GM19099 (cell line): Measurements from ENCODE around the gene CNFN.

Source experiments
- POLR2A ChIP-seq: IDR thresholded peaks from 3 replicates; pipeline ENCODE4 v1.6.1; 2011; ENCODE audit warnings: low read depth; ENCODE audit not compliant: insufficient read length; ENCODE audit errors: extremely low read depth

CNFN gene

GRCh38 chr19:42352301-42353259 is 37.5 kb downstream of the CNFN start:
- TF ChIP-seq POLR2A: no peak

DNA sequence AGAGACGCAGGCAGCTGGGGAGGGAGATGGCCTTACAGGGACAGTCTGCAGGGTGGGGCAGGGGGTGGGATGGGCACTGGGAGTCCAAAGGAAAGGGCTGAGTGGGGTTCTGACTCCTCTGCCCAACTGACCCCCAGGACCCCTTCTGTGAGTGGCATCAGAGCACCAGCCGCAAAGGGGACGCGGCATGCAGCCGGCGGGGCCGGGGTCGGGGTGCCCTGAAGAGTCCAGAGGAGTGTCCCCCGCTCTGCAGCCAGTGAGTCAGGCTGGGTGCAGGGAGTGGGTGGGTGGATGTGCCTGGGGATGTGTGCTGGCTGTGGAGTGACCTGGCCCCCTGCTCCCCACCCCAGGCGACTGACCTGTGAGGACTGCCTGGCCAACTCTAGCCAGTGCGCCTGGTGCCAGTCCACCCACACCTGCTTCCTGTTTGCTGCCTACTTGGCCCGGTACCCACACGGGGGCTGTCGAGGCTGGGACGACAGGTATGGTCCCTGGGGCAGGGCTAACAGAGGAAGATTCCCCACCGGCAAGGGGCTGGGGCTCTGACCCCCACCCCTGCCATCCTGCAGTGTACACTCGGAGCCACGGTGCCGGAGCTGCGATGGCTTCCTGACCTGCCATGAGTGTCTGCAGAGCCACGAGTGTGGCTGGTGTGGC is 38.9 kb downstream of the CNFN start:
- no peak for TF ChIP-seq POLR2A

GRCh38 chr19:42350417-42350816 is 39.7 kb downstream of the CNFN start:
- no peak for TF ChIP-seq POLR2A

- TF ChIP-seq POLR2A: no peak
Measured at GRCh38 chr19:42349378-42350107, 40.6 kb downstream of the CNFN start.

- no peak for TF ChIP-seq POLR2A
Measured at GRCh38 chr19:42348211-42348610, 41.9 kb downstream of the CNFN start.

GRCh38 chr19:42345191-42345812 is 44.8 kb downstream of the CNFN start:
- TF ChIP-seq POLR2A: no peak

- no peak for TF ChIP-seq POLR2A
Measured at GRCh38 chr19:42344336-42344893, 45.7 kb downstream of the CNFN start.

DNA sequence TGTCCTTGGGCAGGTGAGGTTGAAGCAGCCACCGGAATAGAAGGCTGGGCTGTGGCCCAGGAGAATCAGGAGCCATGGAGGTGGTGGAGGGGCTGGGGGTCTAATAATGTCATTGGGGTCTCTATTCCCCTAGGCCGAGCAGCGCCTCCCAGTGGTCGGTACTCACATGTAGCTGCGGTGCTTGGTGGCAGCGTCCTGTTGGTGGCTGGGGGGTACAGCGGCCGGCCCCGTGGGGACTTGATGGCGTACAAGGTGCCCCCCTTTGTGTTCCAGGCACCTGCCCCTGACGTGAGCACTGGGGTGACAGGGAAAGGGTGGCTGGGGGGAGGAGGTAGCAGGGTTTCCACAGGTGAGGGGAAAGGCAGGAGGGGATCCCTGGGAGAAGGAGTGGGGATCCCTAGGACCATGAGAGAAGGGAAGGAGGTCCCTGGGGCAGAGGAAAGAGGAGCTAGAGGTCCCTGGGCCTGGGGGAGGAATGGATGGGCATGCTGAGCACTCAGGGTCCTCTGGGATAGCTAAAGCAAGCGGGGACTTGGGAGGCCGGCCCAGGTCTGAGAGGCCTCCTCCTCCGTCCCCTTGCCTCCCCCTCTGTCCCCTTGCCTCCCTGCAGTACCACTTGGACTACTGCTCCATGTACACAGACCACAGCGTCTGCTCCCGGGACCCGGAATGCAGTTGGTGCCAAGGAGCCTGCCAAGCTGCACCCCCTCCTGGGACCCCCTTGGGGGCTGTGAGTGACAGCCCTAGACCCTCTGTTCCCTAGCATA is 46.6 kb downstream of the CNFN start:
- no peak for TF ChIP-seq POLR2A
